Caco-2 (cell line): ENCODE measurements around the gene C11orf24. TPM values are rescaled to one million over a fixed set of nuclear protein-coding genes. Genes with fewer than 3 reads are reported as not detected.

ENCODE experiments used
- BruUV-seq: library from RNA; stranded (reverse); fragments of 400-500 nt; replicated peaks from 2 replicates; lab custom pipeline; 2021; lab: Mats Ljungman, UMichigan
- CTCF ChIA-PET: fragments of 300-600 bp; sonication (Branson Sonifier 250); formaldehyde crosslinking; loops from one replicate; lab custom pipeline; 2022; ENCODE audit warnings: antibody characterized with exemption; lab: Charles Lee
- POLR2A ChIA-PET: fragments of 300-600 bp; sonication (Branson Sonifier 250); formaldehyde crosslinking; loops from one replicate; lab custom pipeline; 2022; ENCODE audit warnings: antibody characterized with exemption; lab: Charles Lee
- DNase-seq, 2 experiments: peaks; one replicate each; pipeline versions ENCODE4 v3.0.0 to v3.0.0-alpha.2; 2020 to 2022
- H3K27me3 ChIP-seq: replicated peaks from 2 replicates; pipeline ENCODE4 v1.6.0; 2011; ENCODE audit warnings: low read length; ENCODE audit not compliant: control insufficient read depth, insufficient read depth
- H3K36me3 ChIP-seq: 2 replicates; pipeline ENCODE4 v1.5.1; 2011; ENCODE audit warnings: low read length; ENCODE audit not compliant: control insufficient read depth, insufficient read depth
- H3K4me1 ChIP-seq: fragments of 250-450 bp; sonication (Bioruptor Pico); 2 replicates; pipeline ENCODE4 v1.5.1; 2020; ENCODE audit warnings: mild to moderate bottlenecking
- H3K4me3 ChIP-seq: 2 replicates; pipeline ENCODE4 v1.5.1; 2011; ENCODE audit warnings: low read depth, mild to moderate bottlenecking, control low read depth, low read length
- H3K9me3 ChIP-seq: fragments of 250-450 bp; sonication (Bioruptor Pico); 2 replicates; pipeline ENCODE4 v1.5.1; 2020; ENCODE audit warnings: mild to moderate bottlenecking, moderate library complexity
- H3K27ac Mint-ChIP-seq: one replicate; pipeline ENCODE4 v1.8.0; 2022; ENCODE audit warnings: mixed read lengths; ENCODE audit not compliant: unreplicated experiment
- H3K27me3 Mint-ChIP-seq: one replicate; pipeline ENCODE4 v1.8.0; 2022; ENCODE audit warnings: mixed read lengths; ENCODE audit not compliant: insufficient read depth, unreplicated experiment
- H3K36me3 Mint-ChIP-seq: one replicate; pipeline ENCODE4 v1.8.0; 2022; ENCODE audit warnings: mild to moderate bottlenecking, mixed read lengths; ENCODE audit not compliant: insufficient read depth, unreplicated experiment
- H3K4me1 Mint-ChIP-seq: one replicate; pipeline ENCODE4 v1.8.0; 2022; ENCODE audit warnings: low read depth, mixed read lengths; ENCODE audit not compliant: unreplicated experiment
- H3K4me3 Mint-ChIP-seq: one replicate; pipeline ENCODE4 v1.8.0; 2022; ENCODE audit warnings: mild to moderate bottlenecking, moderate library complexity, mixed read lengths; ENCODE audit not compliant: unreplicated experiment
- H3K9me3 Mint-ChIP-seq: one replicate; pipeline ENCODE4 v1.8.0; 2022; ENCODE audit warnings: mixed read lengths; ENCODE audit not compliant: unreplicated experiment
- intact Hi-C: fragments of 100-400 bp; cut with micrococcal nuclease; formaldehyde crosslinking; loops from one replicate; pipeline ENCODE4 v1.10.0; 2022; ENCODE audit not compliant: unreplicated experiment
- total RNA-seq: library from RNA; stranded (reverse); gene quantifications from 2 replicates; pipeline ENCODE4 v1.2.3, GENCODE V29; 2022
- TF ChIP-seq, protein P1 (sequence below), 2 experiments: fragments of 200-600 bp in 1 of 2; IDR thresholded peaks; 1 replicate in 1 of 2; 2 replicates in 1 of 2; pipeline versions ENCODE4 v1.5.1 to v1.8.0; 2011 to 2022; ENCODE audit warnings: antibody characterized with exemption in 1 of 2, control low read depth in 1 of 2, inconsistent platforms in 1 of 2, low read depth in 1 of 2, low read length in 1 of 2, mild to moderate bottlenecking in 1 of 2, moderate library complexity in 1 of 2; ENCODE audit not compliant: insufficient read depth in 1 of 2, severe bottlenecking in 1 of 2, unreplicated experiment in 1 of 2

C11orf24 gene
- total RNA-seq, 1 experiment from 2014 or later, result 79.8 TPM

DNA sequence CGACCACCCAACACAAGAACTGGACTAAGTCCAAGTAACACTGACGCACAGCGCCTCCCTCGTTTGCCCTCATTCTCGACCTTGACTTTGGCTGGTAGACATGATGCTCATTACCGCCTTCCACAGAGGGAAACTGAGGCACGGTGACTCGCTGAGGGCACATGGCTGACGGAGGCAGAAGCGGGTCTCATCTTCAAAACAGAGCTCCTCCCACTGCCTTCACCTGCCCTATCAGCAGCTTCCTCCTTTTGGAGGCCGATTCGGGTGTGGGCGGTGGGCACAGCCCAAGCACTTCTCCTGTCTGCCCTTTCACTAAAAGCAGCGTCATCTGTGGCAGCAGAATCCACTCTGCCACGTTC lies 56.7 kb downstream of the C11orf24 start:
- Histone ChIP-seq H3K4me3 (no peak overlapping the region), H3K36me3 (no peaks in the 10 kb centered on the region), H3K9me3 (no peaks in the 10 kb centered on the region), H3K27me3 (no peaks in the 10 kb centered on the region), H3K4me1 (peaks cover 13% of the 10 kb centered on the region)
- Mint-ChIP-seq H3K36me3 (peaks cover 30% of the 10 kb centered on the region), H3K4me3 (peak overlapping the region; percentile 86), H3K4me1 (peaks cover 24% of the 10 kb centered on the region), H3K27me3 (no peaks in the 10 kb centered on the region), H3K27ac (peak overlapping the region; percentile 43), H3K9me3 (no peaks in the 10 kb centered on the region)
- CTCF ChIA-PET, result no interaction called here
- BruUV-seq, result no TSS peak
- TF ChIP-seq, protein P1, sequence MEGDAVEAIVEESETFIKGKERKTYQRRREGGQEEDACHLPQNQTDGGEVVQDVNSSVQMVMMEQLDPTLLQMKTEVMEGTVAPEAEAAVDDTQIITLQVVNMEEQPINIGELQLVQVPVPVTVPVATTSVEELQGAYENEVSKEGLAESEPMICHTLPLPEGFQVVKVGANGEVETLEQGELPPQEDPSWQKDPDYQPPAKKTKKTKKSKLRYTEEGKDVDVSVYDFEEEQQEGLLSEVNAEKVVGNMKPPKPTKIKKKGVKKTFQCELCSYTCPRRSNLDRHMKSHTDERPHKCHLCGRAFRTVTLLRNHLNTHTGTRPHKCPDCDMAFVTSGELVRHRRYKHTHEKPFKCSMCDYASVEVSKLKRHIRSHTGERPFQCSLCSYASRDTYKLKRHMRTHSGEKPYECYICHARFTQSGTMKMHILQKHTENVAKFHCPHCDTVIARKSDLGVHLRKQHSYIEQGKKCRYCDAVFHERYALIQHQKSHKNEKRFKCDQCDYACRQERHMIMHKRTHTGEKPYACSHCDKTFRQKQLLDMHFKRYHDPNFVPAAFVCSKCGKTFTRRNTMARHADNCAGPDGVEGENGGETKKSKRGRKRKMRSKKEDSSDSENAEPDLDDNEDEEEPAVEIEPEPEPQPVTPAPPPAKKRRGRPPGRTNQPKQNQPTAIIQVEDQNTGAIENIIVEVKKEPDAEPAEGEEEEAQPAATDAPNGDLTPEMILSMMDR (IDR thresholded peaks at IDR 0.05; ENCODE audit: insufficient read depth in 1 of 2, low read depth in 1 of 2, low read length in 1 of 2, severe bottlenecking in 1 of 2, unreplicated experiment in 1 of 2), result no peak
- POLR2A ChIA-PET, result interaction anchor here (1.9 kb wide), 1 partner anchor 83 kb away, joined by 4 read pairs; no protein-coding TSS in a partner anchor
- no peak for DNase-seq
- intact Hi-C loops, result no loop called here

DNA sequence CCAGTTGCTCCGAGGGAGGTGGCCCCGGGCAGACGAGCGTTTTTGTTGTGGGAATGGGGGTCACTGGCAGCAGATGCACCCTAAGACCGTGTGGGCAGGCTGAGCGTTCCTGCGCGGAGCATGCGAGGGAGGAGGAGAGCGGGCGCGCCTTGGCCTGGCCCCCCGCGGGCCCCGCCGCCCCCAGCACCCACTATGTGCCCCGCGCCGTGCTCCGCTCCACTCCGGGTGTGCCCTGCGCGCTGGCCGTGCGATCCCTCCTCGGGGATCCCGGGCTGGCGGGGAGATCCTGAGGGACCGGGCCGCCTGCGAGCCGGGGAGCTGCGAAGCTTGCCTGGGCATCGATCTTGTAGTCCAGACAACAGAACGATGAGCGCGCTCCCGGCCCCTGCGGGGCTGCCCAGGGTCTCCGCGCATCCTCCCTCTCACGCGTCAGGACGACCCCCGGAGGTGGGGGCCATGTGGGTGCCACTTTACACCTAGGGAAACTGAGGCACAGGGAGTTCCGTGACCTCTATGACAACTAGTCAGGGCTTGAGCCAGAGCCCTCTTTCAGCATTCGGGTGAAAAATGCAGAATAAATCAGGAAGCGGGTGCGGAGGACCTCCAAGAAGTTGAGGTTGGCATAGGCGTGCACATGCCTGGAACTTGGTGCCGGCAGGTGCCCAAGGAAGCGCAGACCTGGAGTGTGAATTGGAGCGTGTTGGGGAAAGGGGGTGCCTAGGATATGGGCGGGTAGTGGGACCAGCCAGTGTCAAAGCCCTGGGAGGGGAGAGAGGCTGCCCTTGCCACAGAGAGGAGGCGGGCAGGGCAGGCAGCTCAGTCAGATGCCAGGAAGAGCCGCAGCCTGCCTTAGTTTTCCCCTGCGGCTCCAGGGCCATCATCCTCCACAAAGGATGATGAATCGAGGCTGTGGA lies 57.3 kb downstream of the C11orf24 start:
- peak; percentile 54 to 59 for DNase-seq
- Histone ChIP-seq H3K4me1 (peaks cover 14% of the 10 kb centered on the region), H3K9me3 (no peaks in the 10 kb centered on the region), H3K36me3 (no peaks in the 10 kb centered on the region), H3K27me3 (no peaks in the 10 kb centered on the region), H3K4me3 (peak overlapping the region; percentile 99)
- Mint-ChIP-seq H3K4me3 (peak overlapping the region; percentile 86), H3K9me3 (no peaks in the 10 kb centered on the region), H3K4me1 (peaks cover 25% of the 10 kb centered on the region), H3K27ac (peak overlapping the region; percentile 85), H3K36me3 (peaks cover 30% of the 10 kb centered on the region), H3K27me3 (no peaks in the 10 kb centered on the region)
- POLR2A ChIA-PET, result interaction anchor here (0.6 to 1.9 kb wide), 4 partner anchors 57 to 369 kb away, joined by 3 to 4 read pairs (median 3); no protein-coding TSS in a partner anchor
- BruUV-seq, result TSS peak; percentile 70
- CTCF ChIA-PET, result interaction anchor here (0.7 kb wide), 1 partner anchor 84 kb away, joined by 3 read pairs; no protein-coding TSS in a partner anchor
- TF ChIP-seq, protein P1 (IDR thresholded peaks at IDR 0.05; ENCODE audit: insufficient read depth in 1 of 2, low read depth in 1 of 2, low read length in 1 of 2, severe bottlenecking in 1 of 2, unreplicated experiment in 1 of 2), result no peak
- intact Hi-C loops, result no loop called here

DNA sequence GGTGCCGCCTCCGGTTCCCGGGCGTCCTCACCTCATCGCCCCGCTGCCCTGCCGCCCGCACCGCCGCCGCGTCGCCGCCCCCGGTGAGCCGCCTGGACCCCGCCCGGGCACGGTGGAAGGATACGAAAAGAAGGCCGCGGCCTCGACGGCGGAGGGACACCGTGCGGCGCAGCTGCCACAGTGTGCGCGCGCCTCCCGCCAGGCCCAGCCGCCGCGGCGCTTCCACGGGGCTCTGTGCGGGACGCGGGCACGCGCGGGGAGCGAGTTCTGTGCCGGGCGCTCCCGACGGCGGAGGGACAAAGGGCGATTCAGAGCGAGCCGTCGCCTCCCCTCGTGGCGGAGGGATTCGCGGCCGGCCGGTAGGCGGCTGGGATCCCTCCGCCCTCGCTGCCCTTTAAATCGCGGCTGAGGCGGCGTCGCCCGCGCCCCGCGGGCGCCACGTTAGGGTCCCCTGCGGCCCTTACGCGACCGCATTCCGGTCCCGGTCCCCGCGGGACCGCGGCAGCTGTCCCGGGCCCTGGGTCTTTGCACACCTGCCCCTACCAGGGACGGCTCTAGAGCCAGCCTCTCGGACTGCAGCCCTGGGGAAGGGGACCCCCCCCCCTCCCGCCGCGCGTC lies 58.1 kb downstream of the C11orf24 start:
- intact Hi-C loops, result no loop called here
- POLR2A ChIA-PET, result interaction anchor here (0.7 kb wide), 1 partner anchor 144 kb away, joined by 3 read pairs; no protein-coding TSS in a partner anchor
- Histone ChIP-seq H3K36me3 (no peaks in the 10 kb centered on the region), H3K27me3 (no peaks in the 10 kb centered on the region), H3K4me1 (peaks cover 21% of the 10 kb centered on the region), H3K9me3 (no peaks in the 10 kb centered on the region), H3K4me3 (peak overlapping the region; percentile 99)
- Mint-ChIP-seq H3K9me3 (no peaks in the 10 kb centered on the region), H3K36me3 (peaks cover 30% of the 10 kb centered on the region), H3K4me3 (peak overlapping the region; percentile 86), H3K27me3 (no peaks in the 10 kb centered on the region), H3K4me1 (peaks cover 32% of the 10 kb centered on the region), H3K27ac (peak overlapping the region; percentile 85)
- peak; percentile 95 to 97 for DNase-seq
- CTCF ChIA-PET, result no interaction called here
- TF ChIP-seq, protein P1 (IDR thresholded peaks at IDR 0.05; ENCODE audit: insufficient read depth in 1 of 2, low read depth in 1 of 2, low read length in 1 of 2, severe bottlenecking in 1 of 2, unreplicated experiment in 1 of 2), result no peak
- BruUV-seq, result no TSS peak
